ENCODE results near the gene PPEF2.
"Not testable (repeated sequence)": the region's sequence is repeated elsewhere in the genome, so short reads cannot be mapped to it uniquely, and the experiment has no call there.

The PPEF2 gene

GRCh38 chr4:75930152-75930551, 27.9 kb upstream of the PPEF2 start:
- DNase-seq (ENCODE audit: extremely low read depth, low read depth), result no peak
- TF ChIP-seq, protein P1, sequence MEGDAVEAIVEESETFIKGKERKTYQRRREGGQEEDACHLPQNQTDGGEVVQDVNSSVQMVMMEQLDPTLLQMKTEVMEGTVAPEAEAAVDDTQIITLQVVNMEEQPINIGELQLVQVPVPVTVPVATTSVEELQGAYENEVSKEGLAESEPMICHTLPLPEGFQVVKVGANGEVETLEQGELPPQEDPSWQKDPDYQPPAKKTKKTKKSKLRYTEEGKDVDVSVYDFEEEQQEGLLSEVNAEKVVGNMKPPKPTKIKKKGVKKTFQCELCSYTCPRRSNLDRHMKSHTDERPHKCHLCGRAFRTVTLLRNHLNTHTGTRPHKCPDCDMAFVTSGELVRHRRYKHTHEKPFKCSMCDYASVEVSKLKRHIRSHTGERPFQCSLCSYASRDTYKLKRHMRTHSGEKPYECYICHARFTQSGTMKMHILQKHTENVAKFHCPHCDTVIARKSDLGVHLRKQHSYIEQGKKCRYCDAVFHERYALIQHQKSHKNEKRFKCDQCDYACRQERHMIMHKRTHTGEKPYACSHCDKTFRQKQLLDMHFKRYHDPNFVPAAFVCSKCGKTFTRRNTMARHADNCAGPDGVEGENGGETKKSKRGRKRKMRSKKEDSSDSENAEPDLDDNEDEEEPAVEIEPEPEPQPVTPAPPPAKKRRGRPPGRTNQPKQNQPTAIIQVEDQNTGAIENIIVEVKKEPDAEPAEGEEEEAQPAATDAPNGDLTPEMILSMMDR (IDR thresholded peaks at IDR 0.05; ENCODE audit: low read depth, low read length), result no peak

GRCh38 chr4:75924916-75925315, 22.7 kb upstream of the PPEF2 start:
- DNase-seq (ENCODE audit: extremely low read depth, low read depth), result not testable (repeated sequence)

DNA sequence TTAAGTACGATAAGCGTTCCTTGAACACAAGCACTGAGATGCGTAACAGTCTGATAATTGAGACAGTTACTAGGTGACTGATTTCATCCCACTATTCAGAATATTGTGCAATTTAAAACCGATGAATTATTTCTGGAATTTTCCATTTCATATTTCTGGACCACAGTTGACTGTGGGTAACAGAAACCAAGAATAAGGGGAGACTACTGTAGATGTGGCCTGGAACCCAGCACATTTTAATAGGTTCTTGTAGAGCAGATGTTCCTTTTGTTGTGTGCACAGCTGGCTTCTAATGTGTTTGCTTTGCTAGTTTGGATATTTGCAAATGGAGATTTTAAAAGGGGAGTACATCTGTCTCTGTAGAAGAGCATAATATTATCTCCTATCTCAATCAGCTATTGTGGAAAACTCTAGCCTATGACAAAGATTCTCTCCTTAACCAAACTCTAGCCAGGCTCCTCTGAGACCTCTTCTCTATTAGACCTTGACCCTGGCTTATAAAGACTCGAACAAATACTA, 22.1 kb upstream of the PPEF2 start:
- TF ChIP-seq, protein P1 (IDR thresholded peaks at IDR 0.05; ENCODE audit: low read depth, low read length), result no peak
- no peak for DNase-seq (ENCODE audit: extremely low read depth, low read depth)

- TF ChIP-seq, protein P1 (IDR thresholded peaks at IDR 0.05; ENCODE audit: low read depth, low read length), result no peak
- DNase-seq (ENCODE audit: extremely low read depth, low read depth), result no peak
These were observed 20.3 kb upstream of the PPEF2 start for GRCh38 chr4:75922588-75922987.

- TF ChIP-seq, protein P1 (IDR thresholded peaks at IDR 0.05; ENCODE audit: low read depth, low read length), result no peak
- no peak for DNase-seq (ENCODE audit: extremely low read depth, low read depth)
These were observed 19.7 kb upstream of the PPEF2 start for GRCh38 chr4:75921910-75922309.

DNA sequence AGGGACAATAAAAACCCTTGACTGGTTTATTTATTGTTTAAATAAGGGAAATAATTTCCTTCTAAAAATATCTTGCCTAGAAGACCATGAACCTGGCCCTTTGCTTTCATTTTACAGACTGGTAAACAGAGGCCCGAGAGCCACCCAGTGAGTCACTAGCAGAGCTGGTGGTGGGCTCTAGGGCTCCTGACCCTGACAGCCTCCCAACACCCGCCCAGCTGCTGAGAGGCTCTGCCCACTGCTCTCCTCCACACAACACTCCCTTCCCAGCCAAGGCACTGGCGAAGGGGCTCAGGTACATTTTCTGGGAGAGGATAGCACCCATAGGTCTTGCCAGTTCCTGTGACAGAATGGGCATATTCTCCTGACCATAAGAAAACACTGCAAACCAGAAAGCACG, 18.1 kb upstream of the PPEF2 start:
- DNase-seq (ENCODE audit: extremely low read depth, low read depth), result no peak
- TF ChIP-seq, protein P1 (IDR thresholded peaks at IDR 0.05; ENCODE audit: low read depth, low read length), result no peak

GRCh38 chr4:75919920-75920319, 17.7 kb upstream of the PPEF2 start:
- TF ChIP-seq, protein P1 (IDR thresholded peaks at IDR 0.05; ENCODE audit: low read depth, low read length), result no peak
- no peak for DNase-seq (ENCODE audit: extremely low read depth, low read depth)

GRCh38 chr4:75916091-75916661, 13.9 kb upstream of the PPEF2 start:
- DNase-seq (ENCODE audit: extremely low read depth, low read depth), result peak; percentile 31

More at GRCh38 chr4:75916091-75916661, 13.9 kb upstream of the PPEF2 start:
- TF ChIP-seq, protein P1 (IDR thresholded peaks at IDR 0.05; ENCODE audit: low read depth, low read length), result peak; percentile 90
